MCF 10A (cell line): ENCODE measurements around the gene KLF1. TPM values are rescaled to one million over a fixed set of nuclear protein-coding genes. Genes with fewer than 3 reads are reported as not detected.
"Not testable (repeated sequence)": the region's sequence is repeated elsewhere in the genome, so short reads cannot be mapped to it uniquely, and the experiment has no call there.

Source experiments
- BruUV-seq: library from RNA; stranded (reverse); fragments of 400-500 nt; replicated peaks from 2 replicates; lab custom pipeline; 2021; lab: Mats Ljungman, UMichigan
- CTCF ChIA-PET: fragments of 300-600 bp; sonication (Branson Sonifier 250); formaldehyde crosslinking; extraction: SDS; loops from one replicate; lab custom pipeline; 2021; ENCODE audit warnings: antibody characterized with exemption, inconsistent platforms; lab: Yijun Ruan, JAX
- POLR2A ChIA-PET: fragments of 300-600, 350-650 bp; sonication (Branson Sonifier 250); formaldehyde crosslinking; extraction: SDS; loops from one replicate; lab custom pipeline; 2020; ENCODE audit warnings: antibody characterized with exemption, inconsistent platforms; lab: Yijun Ruan, JAX
- DNase-seq: peaks from one replicate; pipeline ENCODE4 v3.0.0-alpha.2; 2018; ENCODE audit not compliant: unreplicated experiment
- H3K27ac Mint-ChIP-seq: one replicate; pipeline ENCODE4 v1.8.0; 2022; ENCODE audit warnings: mild to moderate bottlenecking, low read depth, mixed read lengths; ENCODE audit not compliant: unreplicated experiment
- H3K27me3 Mint-ChIP-seq: one replicate; pipeline ENCODE4 v1.8.0; 2022; ENCODE audit warnings: mixed read lengths; ENCODE audit not compliant: insufficient read depth, unreplicated experiment
- H3K36me3 Mint-ChIP-seq: one replicate; pipeline ENCODE4 v1.8.0; 2022; ENCODE audit warnings: mild to moderate bottlenecking, moderate library complexity, mixed read lengths; ENCODE audit not compliant: insufficient read depth, unreplicated experiment
- H3K4me1 Mint-ChIP-seq: one replicate; pipeline ENCODE4 v1.8.0; 2022; ENCODE audit warnings: mixed read lengths; ENCODE audit not compliant: insufficient read depth, unreplicated experiment
- H3K4me3 Mint-ChIP-seq: one replicate; pipeline ENCODE4 v1.8.0; 2022; ENCODE audit warnings: mild to moderate bottlenecking, moderate library complexity, mixed read lengths; ENCODE audit not compliant: unreplicated experiment
- H3K9me3 Mint-ChIP-seq: one replicate; pipeline ENCODE4 v1.8.0; 2022; ENCODE audit warnings: mixed read lengths; ENCODE audit not compliant: unreplicated experiment
- CTCF ChIP-seq: fragments of 200-600 bp; IDR thresholded peaks from one replicate; pipeline ENCODE4 v1.8.0; 2022; ENCODE audit warnings: antibody characterized with exemption, mild to moderate bottlenecking; ENCODE audit not compliant: unreplicated experiment
- intact Hi-C: fragments of 100-400 bp; cut with micrococcal nuclease; formaldehyde crosslinking; loops from 2 replicates; pipeline ENCODE4 v1.14.1; 2022
- total RNA-seq: library from RNA; stranded (reverse); gene quantifications from 2 replicates; pipeline ENCODE4 v1.2.3, GENCODE V29; 2022

The KLF1 gene
- total RNA-seq, 1 experiment from 2014 or later, result not detected

GRCh38 chr19:12856653-12857052, 30.3 kb downstream of the KLF1 start:
- POLR2A ChIA-PET, result no interaction called here
- no peaks in the 10 kb centered on the region for H3K9me3 Mint-ChIP-seq
- CTCF ChIA-PET, result interaction anchor here (0.6 to 1.3 kb wide), 4 partner anchors 9 to 172 kb away, joined by 3 to 5 read pairs (median 4); no protein-coding TSS in a partner anchor
- no peak for TF ChIP-seq CTCF
- H3K4me3 Mint-ChIP-seq, result no peak overlapping the region
- H3K4me1 Mint-ChIP-seq, result no peaks in the 10 kb centered on the region
- BruUV-seq, result no TSS peak
- intact Hi-C loops, result no loop called here
- H3K27me3 Mint-ChIP-seq, result no peaks in the 10 kb centered on the region
- no peak for DNase-seq
- H3K36me3 Mint-ChIP-seq, result no peaks in the 10 kb centered on the region
- no peak overlapping the region for H3K27ac Mint-ChIP-seq

GRCh38 chr19:12847159-12848139, 39.6 kb downstream of the KLF1 start:
- Mint-ChIP-seq H3K4me3 (peak overlapping the region; percentile 57), H3K4me1 (peaks cover 5% of the 10 kb centered on the region)

DNA sequence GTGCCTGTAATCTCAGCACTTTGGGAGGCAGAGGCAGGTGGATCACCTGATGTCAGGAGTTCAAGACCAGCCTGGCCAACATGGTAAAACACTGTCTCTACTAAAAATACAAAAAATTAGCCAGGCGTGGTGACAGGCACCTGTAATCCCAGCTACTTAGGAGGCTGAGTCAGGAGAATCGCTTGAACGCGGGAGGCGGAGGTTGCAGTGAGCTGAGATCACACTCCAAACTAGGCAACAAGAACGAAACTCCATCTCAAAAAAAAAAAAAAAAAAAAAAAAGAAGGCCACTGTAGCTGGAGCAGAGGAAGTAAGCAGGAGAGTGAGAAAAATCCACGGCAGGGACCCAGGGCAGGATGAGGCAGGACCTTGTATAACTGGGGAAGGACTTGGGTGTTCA, 40.4 kb downstream of the KLF1 start:
- H3K9me3 Mint-ChIP-seq, H3K4me1 Mint-ChIP-seq, H3K36me3 Mint-ChIP-seq, BruUV-seq, H3K4me3 Mint-ChIP-seq, DNase-seq, H3K27me3 Mint-ChIP-seq, H3K27ac Mint-ChIP-seq: not testable (repeated sequence)
- ChIA-PET CTCF (interaction anchor here (0.6 to 4.5 kb wide), 37 partner anchors 10 to 396 kb away, joined by 3 to 54 read pairs (median 7); partner anchors contain the start of genes DNASE2, GET3, PRDX2 and RNASEH2A), POLR2A (interaction anchor here (0.5 to 2.9 kb wide), 5 partner anchors 8 to 124 kb away, joined by 3 to 17 read pairs (median 5); partner anchors contain the start of genes DNASE2 and JUNB)
- intact Hi-C loops, result loop anchor here (1.0 to 5.0 kb wide), 5 partner anchors 50 to 282 kb away; partner anchors contain the start of gene HOOK2

More at GRCh38 chr19:12847159-12848139, 39.6 kb downstream of the KLF1 start:
- BruUV-seq, result no TSS peak
- peak; percentile 85 for DNase-seq
- Mint-ChIP-seq H3K27ac (no peak overlapping the region), H3K27me3 (no peaks in the 10 kb centered on the region), H3K36me3 (no peaks in the 10 kb centered on the region), H3K9me3 (no peaks in the 10 kb centered on the region)
- intact Hi-C loops, result loop anchor here (1.0 to 5.0 kb wide), 5 partner anchors 51 to 283 kb away; partner anchors contain the start of gene HOOK2
- POLR2A ChIA-PET, result interaction anchor here (0.5 to 2.9 kb wide), 10 partner anchors 9 to 125 kb away, joined by 3 to 17 read pairs (median 5); partner anchors contain the start of genes DNASE2, JUNB and RNASEH2A
- peak; percentile 99 for TF ChIP-seq CTCF
- CTCF ChIA-PET, result interaction anchor here (0.5 to 4.5 kb wide), 77 partner anchors 10 to 492 kb away, joined by 3 to 54 read pairs (median 4); partner anchors contain the start of genes DNASE2, GCDH, GET3 and PRDX2

- BruUV-seq, result no TSS peak
- Mint-ChIP-seq H3K9me3 (no peaks in the 10 kb centered on the region), H3K4me1 (peaks cover 9% of the 10 kb centered on the region), H3K27ac (no peak overlapping the region), H3K4me3 (no peak overlapping the region), H3K27me3 (peaks cover 9% of the 10 kb centered on the region), H3K36me3 (no peaks in the 10 kb centered on the region)
- DNase-seq, result no peak
- CTCF ChIA-PET, result interaction anchor here (1.0 to 1.5 kb wide), 2 partner anchors 48 to 53 kb away, joined by 3 to 6 read pairs; partner anchors contain the start of gene JUNB
- intact Hi-C loops, result no loop called here
- TF ChIP-seq CTCF, result no peak
- POLR2A ChIA-PET, result interaction anchor here (0.6 kb wide), 3 partner anchors 9 to 1163 kb away, joined by 3 to 4 read pairs (median 4); no protein-coding TSS in a partner anchor
Observed at GRCh38 chr19:12843999-12844732, 42.8 kb downstream of the KLF1 start.
